CD4-positive, alpha-beta T cell treated with Interferon alpha-2 for 1 hour (primary cell): Measurements from ENCODE around the gene COL27A1.

Experiments
- DNase-seq, 2 donors: peaks; one replicate each; pipeline ENCODE4 v3.0.0-alpha.2; 2020 to 2022

The COL27A1 gene

GRCh38 chr9:114149765-114150340 lies 5.5 kb upstream of the COL27A1 start:
- DNase-seq, result no peak

DNA sequence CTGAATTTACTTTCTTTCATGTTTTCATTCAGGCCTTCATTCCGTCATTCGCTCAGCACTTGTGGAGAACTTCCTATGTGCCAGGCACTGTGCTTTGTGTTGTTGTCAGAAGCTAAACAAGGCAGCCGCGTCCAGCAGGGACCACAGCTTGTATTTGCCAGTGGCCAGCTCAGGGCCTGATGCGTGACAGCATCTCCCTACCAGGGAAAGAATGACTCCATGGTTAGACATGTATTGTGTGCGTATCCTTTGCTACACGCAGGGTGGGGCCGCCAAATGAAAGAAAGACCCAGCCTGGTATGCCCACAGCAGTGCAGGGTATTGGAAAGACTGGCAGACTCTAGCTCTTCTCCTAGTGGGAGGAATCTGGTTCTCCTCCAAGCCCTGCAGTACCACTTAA lies 4.7 kb upstream of the COL27A1 start:
- DNase-seq, result no peak

- DNase-seq, result no peak
Observed at GRCh38 chr9:114151426-114151956, 3.8 kb upstream of the COL27A1 start.

GRCh38 chr9:114153761-114154599 lies 1.4 kb upstream of the COL27A1 start:
- no peak for DNase-seq

GRCh38 chr9:114154600-114155102 lies 686 bp upstream of the COL27A1 start:
- DNase-seq, result no peak

DNA sequence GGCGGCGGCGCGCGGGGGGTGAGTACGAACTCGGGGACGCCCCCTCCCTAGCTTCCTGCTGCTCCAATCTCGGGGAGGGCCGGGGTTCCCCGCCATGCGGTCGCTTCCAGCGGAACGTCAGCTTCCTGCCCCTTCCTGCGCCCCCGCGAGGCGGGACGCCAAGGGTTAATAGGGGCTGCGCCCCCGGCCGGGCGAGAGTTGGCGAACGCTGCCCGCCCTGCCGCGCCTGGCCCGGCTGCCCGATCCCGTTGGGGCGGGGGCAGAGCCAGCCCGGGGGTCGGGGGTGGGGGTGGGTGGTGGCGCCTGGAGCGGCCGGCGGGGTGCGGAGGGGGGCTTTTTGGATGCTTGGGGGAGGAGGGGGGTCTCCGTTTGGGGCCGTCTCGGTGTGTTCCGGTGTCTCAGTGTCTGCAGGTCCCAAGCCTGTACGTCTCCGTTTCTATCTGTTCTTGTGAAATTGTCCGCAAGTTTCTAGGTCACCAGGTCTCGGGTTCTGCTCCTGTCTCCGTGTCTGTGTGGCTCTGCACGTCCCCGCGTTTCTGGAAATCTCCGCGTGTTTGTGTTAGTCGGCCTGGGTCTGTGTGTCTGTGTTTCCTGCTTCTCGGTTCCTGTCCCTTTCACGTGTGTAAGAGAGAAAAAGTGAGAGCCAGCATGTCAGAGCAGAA lies 789 bp downstream of the COL27A1 start:
- peak in 1 of 2 donors; percentile 24 for DNase-seq

- DNase-seq, result no peak
Observed at GRCh38 chr9:114156657-114157421, 1.5 kb downstream of the COL27A1 start.

GRCh38 chr9:114157516-114158176 lies 2.3 kb downstream of the COL27A1 start:
- DNase-seq, result no peak

DNA sequence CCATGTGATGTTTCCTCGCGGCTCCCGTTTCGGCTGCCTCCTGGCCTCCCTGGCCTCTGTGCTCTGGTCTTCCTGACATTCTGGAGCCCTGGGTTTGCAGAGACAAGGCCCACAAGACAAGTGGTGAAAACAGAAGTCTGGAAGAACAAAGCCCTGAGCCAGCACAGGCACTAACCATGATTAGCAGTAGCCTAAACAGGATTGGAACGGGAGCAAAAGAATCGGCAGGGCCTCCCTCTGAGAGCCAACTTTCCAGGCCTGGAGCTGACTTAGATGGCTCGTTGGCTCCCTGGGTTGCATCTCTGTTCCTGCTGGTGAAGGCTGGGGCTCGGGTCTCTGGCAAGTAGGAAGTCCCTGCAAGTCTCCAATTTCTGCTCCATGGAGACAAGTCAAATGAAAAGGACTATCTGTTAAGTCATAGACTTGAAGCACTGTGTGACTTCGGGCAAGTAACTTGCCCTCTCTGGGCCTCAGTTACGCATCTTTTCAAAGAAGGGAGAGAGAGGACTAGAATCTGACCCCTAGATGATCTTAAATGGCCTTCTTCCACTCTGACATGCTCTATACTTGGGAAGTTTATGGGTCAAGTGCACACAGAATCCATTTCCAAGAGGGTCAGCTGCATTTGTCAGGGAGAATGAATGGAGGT lies 3.3 kb downstream of the COL27A1 start:
- DNase-seq, result no peak

DNA sequence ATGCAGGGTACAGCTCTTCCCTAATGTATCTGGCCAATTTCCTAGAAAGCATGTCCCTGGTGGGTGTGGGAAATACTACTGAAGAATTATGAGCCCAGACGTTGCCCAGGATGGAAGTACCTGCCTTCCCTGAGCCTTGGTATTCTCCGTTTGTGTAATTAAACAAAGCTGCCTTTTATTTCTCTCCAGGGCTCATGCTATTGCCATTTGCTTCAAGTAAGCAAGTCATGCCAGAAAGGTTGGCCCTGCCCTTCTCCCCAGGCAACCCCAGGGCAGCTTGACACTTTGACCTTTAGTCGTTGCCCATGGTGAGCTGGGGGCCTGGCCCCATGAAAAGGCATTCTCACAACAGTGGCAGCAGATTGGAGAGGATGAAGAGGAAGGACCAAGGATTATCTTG lies 4.4 kb downstream of the COL27A1 start:
- DNase-seq, result no peak

GRCh38 chr9:114161513-114161912 lies 6.2 kb downstream of the COL27A1 start:
- DNase-seq, result no peak

DNA sequence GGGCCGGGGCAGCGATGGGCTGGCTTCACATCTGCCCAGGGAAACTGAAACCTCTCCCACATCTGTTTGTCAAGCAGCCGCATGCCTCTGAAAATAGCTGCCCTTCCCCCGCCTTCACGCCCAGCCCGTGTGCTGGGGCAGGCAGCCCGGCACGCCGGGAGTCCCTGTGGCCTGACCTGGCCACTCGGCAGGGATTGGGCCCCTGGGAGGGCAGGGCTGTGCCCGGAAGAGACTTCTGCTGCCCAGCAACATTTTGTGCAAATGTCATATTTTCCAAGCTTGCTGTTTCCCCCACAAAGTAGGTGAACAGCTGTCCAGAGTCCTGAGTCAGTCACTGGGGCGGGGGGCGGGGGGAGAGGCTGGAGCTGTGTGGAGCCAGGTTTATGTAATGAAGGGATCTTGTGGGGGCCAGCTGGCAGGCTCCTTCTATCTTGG lies 8.2 kb downstream of the COL27A1 start:
- DNase-seq, result no peak

- DNase-seq, result no peak
Observed at GRCh38 chr9:114164191-114164794, 9.0 kb downstream of the COL27A1 start.

DNA sequence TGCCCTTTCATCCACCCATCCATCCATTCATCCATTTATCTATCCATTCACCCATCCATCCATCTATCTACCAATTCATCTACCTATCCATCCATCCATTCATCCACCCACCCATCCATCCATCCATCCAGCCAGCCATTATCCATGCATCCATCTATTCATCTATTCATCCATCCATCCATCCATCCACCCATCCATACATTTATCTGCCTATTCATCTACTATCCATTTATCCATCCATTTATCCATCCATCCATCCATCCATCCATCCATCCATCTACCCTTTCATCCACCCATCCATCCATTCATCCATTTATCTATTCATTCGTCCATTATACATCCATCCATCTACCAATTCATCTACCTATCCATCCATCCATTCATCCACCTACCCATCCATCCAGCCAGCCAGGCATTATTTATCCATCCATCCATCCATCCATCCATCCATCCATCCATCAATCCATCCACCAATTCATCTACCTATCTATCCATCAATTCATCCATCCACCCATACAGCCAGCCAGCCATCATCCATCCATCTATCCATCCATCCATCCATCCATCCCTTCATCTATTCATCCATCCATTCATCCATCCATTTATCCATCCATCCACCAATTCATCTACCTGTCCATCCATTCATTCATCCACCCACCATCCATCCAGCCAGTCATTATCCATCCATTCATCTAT lies 10.2 kb downstream of the COL27A1 start:
- no peak for DNase-seq

- DNase-seq, result no peak
Observed at GRCh38 chr9:114166103-114166470, 10.8 kb downstream of the COL27A1 start.

- no peak for DNase-seq
Observed at GRCh38 chr9:114166614-114167572, 11.6 kb downstream of the COL27A1 start.

GRCh38 chr9:114167591-114168091 lies 12.3 kb downstream of the COL27A1 start:
- no peak for DNase-seq

- DNase-seq, result no peak
Observed at GRCh38 chr9:114168281-114169028, 13.1 kb downstream of the COL27A1 start.
